HEK293 (cell line): ENCODE data around the gene PBRM1.

Experiments used
- CTCF ChIA-PET: fragments of 350-600 bp; formaldehyde crosslinking; extraction: SDS; loops from one replicate; lab custom pipeline; 2021; ENCODE audit warnings: antibody characterized with exemption; lab: Yijun Ruan, JAX
- POLR2A ChIA-PET: fragments of 300-600 bp; formaldehyde crosslinking; extraction: SDS; loops from one replicate; lab custom pipeline; 2020; ENCODE audit warnings: antibody characterized with exemption, inconsistent platforms; lab: Yijun Ruan, JAX
- H3K27ac ChIP-seq: fragments of 200-500 bp; sonication (Bioruptor generic); 2 replicates; pipeline ENCODE4 v1.5.1; 2014; ENCODE audit warnings: low read depth, low read length, control low read depth, inconsistent platforms; ENCODE audit errors: extremely low read depth
- H3K36me3 ChIP-seq, 2 experiments: fragments of 200-500 bp in 1 of 2; sonication (Bioruptor generic) in 1 of 2; 1 replicate in 1 of 2; 2 replicates in 1 of 2; pipeline ENCODE4 v1.5.1; 2014 to 2017; ENCODE audit warnings: inconsistent platforms in 2 of 2, low read length in 2 of 2; ENCODE audit not compliant: control insufficient read depth in 2 of 2, insufficient read depth in 1 of 2
- H3K4me1 ChIP-seq: fragments of 200-500 bp; sonication (Bioruptor generic); 2 replicates; pipeline ENCODE4 v1.5.1; 2014; ENCODE audit warnings: mild to moderate bottlenecking, low read length, inconsistent platforms; ENCODE audit not compliant: control insufficient read depth, insufficient read depth
- H3K4me3 ChIP-seq: 2 replicates; pipeline ENCODE4 v1.5.1; 2011; ENCODE audit warnings: low read depth, mild to moderate bottlenecking, control low read depth, low read length, moderate library complexity
- H3K9me3 ChIP-seq: fragments of 200-500 bp; sonication (Bioruptor generic); 2 replicates; pipeline ENCODE4 v1.5.1; 2014; ENCODE audit warnings: low read depth, low read length, inconsistent platforms; ENCODE audit not compliant: control insufficient read depth, insufficient read depth
- GLIS1 ChIP-seq: fragments of 450-650 bp; formaldehyde crosslinking; IDR thresholded peaks from 2 replicates; pipeline ENCODE4 v1.5.1; 2016; ENCODE audit warnings: missing biosample characterization, missing genetic modification characterization
- ZBTB8A ChIP-seq: fragments of 450-650 bp; formaldehyde crosslinking; IDR thresholded peaks from 2 replicates; pipeline ENCODE4 v1.5.1; 2016; ENCODE audit warnings: missing biosample characterization, missing genetic modification characterization
- ZNF10 ChIP-seq: fragments of 450-650 bp; formaldehyde crosslinking; IDR thresholded peaks from 2 replicates; pipeline ENCODE4 v1.5.1; 2017; ENCODE audit warnings: missing biosample characterization, missing genetic modification characterization
- ZNF138 ChIP-seq: fragments of 450-650 bp; formaldehyde crosslinking; IDR thresholded peaks from 2 replicates; pipeline ENCODE4 v1.5.1; 2016; ENCODE audit warnings: missing biosample characterization, missing genetic modification characterization, borderline replicate concordance
- ZNF23 ChIP-seq: fragments of 450-650 bp; formaldehyde crosslinking; IDR thresholded peaks from 2 replicates; pipeline ENCODE4 v1.5.1; 2016; ENCODE audit warnings: missing biosample characterization, missing genetic modification characterization, borderline replicate concordance
- ZNF501 ChIP-seq: fragments of 450-650 bp; formaldehyde crosslinking; IDR thresholded peaks from 2 replicates; pipeline ENCODE4 v1.5.1; 2016; ENCODE audit warnings: missing biosample characterization, missing genetic modification characterization
- ZNF548 ChIP-seq: fragments of 450-650 bp; formaldehyde crosslinking; IDR thresholded peaks from 2 replicates; pipeline ENCODE4 v1.5.1; 2016; ENCODE audit warnings: missing biosample characterization, missing genetic modification characterization
- ZNF777 ChIP-seq: fragments of 450-650 bp; formaldehyde crosslinking; IDR thresholded peaks from 2 replicates; pipeline ENCODE4 v1.5.1; 2017; ENCODE audit warnings: missing biosample characterization, missing genetic modification characterization, borderline replicate concordance
- ZSCAN23 ChIP-seq: fragments of 450-650 bp; formaldehyde crosslinking; IDR thresholded peaks from 2 replicates; pipeline ENCODE4 v1.5.1; 2016; ENCODE audit warnings: missing biosample characterization, missing genetic modification characterization
- TF ChIP-seq, protein P1 (sequence below): fragments of 450-650 bp; formaldehyde crosslinking; IDR thresholded peaks from 2 replicates; pipeline ENCODE4 v1.5.1; 2017; ENCODE audit warnings: missing biosample characterization, mild to moderate bottlenecking, missing genetic modification characterization, moderate library complexity
- TF ChIP-seq, protein P2 (sequence below): fragments of 450-650 bp; formaldehyde crosslinking; IDR thresholded peaks from 2 replicates; pipeline ENCODE4 v1.5.1; 2016; ENCODE audit warnings: missing biosample characterization, missing genetic modification characterization
- TF ChIP-seq, protein P3 (sequence below): fragments of 450-650 bp; IDR thresholded peaks from 2 replicates; pipeline ENCODE4 v1.5.1; 2018; ENCODE audit warnings: missing biosample characterization, missing genetic modification characterization
- TF ChIP-seq, protein P4 (sequence below): fragments of 450-650 bp; formaldehyde crosslinking; IDR thresholded peaks from 2 replicates; pipeline ENCODE4 v1.5.1; 2016; ENCODE audit warnings: missing biosample characterization, missing genetic modification characterization, borderline replicate concordance

The PBRM1 gene

DNA sequence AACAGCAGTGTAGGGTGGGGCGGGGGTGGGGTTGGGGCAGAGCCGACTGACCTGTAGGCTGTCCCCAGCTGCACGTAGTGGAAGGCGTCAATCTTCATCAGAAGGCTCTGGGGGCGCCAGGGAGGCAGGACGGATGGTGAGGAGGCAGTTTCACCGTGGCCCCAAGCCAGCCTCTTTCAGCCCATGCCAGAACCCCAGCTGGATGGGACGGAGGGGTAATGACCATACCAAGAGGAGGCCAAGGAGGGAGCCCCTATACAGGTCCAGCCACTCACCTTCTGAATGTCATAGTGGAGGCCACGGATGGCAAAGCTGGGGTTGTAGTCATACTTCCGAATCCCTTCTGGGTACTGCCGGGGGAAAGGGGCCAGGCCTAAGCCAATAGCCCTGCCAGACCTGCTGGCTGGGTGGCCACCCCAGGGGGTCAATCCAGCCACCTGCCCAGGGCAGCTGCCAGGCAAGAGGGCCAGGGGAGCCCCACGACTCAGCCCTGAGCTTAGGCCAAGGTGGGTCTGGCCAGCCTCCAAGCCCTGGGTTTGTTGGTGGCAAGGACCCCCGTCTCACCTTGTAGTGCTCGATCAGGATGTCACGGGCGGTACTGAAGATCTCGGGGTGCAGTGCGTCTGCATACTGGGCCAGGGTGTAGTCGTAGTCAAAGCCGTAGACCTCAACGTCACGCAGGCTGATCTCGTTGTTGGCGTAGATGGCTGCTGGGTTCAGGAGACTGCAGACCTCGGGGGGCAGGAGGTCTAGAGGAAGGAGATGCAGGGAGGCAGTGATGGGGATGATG lies 156.9 kb downstream of the PBRM1 start:
- POLR2A ChIA-PET, result no interaction called here
- H3K9me3 ChIP-seq, result no peaks in the 10 kb centered on the region

DNA sequence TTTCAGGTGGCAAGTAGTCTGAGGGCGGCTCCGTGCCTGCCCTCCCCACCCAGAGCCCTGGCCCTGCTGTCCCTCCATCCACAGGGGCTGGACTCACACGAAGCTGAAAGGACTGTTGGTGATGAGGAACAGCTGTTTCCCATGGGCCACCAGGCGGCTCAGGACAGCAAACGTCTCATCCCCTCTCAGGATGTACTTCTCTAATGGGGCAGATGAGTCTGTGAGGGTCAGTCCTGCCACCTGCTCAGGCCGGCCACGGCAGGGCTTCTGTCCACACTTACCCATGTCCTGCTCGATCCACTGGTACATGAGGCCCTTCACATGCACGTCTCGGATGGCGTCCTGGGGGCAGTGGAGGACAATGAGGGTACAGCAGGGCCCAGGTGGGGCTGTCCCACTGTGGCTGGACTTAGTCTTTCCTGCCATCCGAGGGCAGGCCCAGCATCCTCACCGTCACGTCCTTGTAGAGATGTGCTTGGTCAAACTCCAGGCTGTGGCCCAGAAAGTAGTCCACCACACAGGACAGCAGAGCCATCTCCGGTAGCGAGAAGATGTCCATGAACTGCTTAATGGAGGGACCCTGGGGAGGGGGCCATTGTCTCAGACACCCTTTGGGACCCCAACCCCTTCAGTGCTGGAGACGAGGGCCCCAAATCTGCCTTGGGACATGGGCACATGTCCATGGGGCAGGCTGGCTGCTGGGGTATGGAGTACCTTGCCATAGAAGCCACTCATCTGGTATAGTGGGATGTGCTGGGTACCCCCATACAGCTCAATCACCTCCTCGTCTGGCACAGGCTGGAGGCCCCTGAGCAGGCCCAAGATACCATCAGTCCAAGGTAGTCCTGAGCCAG lies 157.8 kb downstream of the PBRM1 start:
- CTCF ChIA-PET, result no interaction called here
- Histone ChIP-seq H3K4me1 (peaks cover 4% of the 10 kb centered on the region; the same call in 1 of the 2 replicates), H3K27ac (no peak overlapping the region)
- TF ChIP-seq, protein P1, sequence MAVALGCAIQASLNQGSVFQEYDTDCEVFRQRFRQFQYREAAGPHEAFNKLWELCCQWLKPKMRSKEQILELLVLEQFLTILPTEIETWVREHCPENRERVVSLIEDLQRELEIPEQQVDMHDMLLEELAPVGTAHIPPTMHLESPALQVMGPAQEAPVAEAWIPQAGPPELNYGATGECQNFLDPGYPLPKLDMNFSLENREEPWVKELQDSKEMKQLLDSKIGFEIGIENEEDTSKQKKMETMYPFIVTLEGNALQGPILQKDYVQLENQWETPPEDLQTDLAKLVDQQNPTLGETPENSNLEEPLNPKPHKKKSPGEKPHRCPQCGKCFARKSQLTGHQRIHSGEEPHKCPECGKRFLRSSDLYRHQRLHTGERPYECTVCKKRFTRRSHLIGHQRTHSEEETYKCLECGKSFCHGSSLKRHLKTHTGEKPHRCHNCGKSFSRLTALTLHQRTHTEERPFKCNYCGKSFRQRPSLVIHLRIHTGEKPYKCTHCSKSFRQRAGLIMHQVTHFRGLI, result no peak
- TF ChIP-seq ZNF23 (tag by site-specific recombination), result no peak
- TF ChIP-seq ZSCAN23 (tag by site-specific recombination), result no peak
- TF ChIP-seq ZNF10 (tag by site-specific recombination), result no peak
- TF ChIP-seq, protein P2, sequence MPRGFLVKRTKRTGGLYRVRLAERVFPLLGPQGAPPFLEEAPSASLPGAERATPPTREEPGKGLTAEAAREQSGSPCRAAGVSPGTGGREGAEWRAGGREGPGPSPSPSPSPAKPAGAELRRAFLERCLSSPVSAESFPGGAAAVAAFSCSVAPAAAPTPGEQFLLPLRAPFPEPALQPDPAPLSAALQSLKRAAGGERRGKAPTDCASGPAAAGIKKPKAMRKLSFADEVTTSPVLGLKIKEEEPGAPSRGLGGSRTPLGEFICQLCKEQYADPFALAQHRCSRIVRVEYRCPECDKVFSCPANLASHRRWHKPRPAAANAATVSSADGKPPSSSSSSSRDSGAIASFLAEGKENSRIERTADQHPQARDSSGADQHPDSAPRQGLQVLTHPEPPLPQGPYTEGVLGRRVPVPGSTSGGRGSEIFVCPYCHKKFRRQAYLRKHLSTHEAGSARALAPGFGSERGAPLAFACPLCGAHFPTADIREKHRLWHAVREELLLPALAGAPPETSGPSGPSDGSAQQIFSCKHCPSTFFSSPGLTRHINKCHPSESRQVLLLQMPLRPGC (tag by site-specific recombination), result no peak
- TF ChIP-seq ZBTB8A (tag by site-specific recombination), result no peak
- TF ChIP-seq ZNF777 (tag by site-specific recombination), result no peak
- TF ChIP-seq, protein P3, sequence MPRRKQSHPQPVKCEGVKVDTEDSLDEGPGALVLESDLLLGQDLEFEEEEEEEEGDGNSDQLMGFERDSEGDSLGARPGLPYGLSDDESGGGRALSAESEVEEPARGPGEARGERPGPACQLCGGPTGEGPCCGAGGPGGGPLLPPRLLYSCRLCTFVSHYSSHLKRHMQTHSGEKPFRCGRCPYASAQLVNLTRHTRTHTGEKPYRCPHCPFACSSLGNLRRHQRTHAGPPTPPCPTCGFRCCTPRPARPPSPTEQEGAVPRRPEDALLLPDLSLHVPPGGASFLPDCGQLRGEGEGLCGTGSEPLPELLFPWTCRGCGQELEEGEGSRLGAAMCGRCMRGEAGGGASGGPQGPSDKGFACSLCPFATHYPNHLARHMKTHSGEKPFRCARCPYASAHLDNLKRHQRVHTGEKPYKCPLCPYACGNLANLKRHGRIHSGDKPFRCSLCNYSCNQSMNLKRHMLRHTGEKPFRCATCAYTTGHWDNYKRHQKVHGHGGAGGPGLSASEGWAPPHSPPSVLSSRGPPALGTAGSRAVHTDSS (tag by site-specific recombination), result no peak
- TF ChIP-seq, protein P4, sequence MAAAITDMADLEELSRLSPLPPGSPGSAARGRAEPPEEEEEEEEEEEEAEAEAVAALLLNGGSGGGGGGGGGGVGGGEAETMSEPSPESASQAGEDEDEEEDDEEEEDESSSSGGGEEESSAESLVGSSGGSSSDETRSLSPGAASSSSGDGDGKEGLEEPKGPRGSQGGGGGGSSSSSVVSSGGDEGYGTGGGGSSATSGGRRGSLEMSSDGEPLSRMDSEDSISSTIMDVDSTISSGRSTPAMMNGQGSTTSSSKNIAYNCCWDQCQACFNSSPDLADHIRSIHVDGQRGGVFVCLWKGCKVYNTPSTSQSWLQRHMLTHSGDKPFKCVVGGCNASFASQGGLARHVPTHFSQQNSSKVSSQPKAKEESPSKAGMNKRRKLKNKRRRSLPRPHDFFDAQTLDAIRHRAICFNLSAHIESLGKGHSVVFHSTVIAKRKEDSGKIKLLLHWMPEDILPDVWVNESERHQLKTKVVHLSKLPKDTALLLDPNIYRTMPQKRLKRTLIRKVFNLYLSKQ (tag by site-specific recombination), result no peak
- no peak for TF ChIP-seq ZNF138
- no peak for TF ChIP-seq ZNF548
- TF ChIP-seq, all 188 proteins: peak for 0
- no peak overlapping the region for H3K4me3 ChIP-seq
- POLR2A ChIA-PET, result no interaction called here
- H3K9me3 ChIP-seq, result no peaks in the 10 kb centered on the region
- H3K36me3 ChIP-seq, result peaks cover 0 to 85% of the 10 kb centered on the region in 2 experiments; a peak in 1 of 3 replicates

More for the DNA sequence above, 156.9 kb downstream of the PBRM1 start:
- Histone ChIP-seq H3K27ac (no peak overlapping the region), H3K36me3 (peaks cover 0 to 80% of the 10 kb centered on the region in 2 experiments; a peak in 1 of 3 replicates), H3K4me1 (peaks cover 4% of the 10 kb centered on the region; the same call in 1 of the 2 replicates), H3K4me3 (no peak overlapping the region)
- CTCF ChIA-PET, result no interaction called here
- TF ChIP-seq ZNF501 (tag by site-specific recombination), result no peak
- TF ChIP-seq GLIS1, result peak; percentile 42
